HFFc6 (cell line): ENCODE data around the gene DDC. TPM values are rescaled to one million over a fixed set of nuclear protein-coding genes. Genes with fewer than 3 reads are reported as not detected.

ENCODE experiments used
- DNase-seq: peaks from one replicate; pipeline ENCODE4 v3.0.0-alpha.2; 2018
- H3K27ac Mint-ChIP-seq: 2 replicates; pipeline ENCODE4 v1.8.0; 2020; ENCODE audit warnings: mild to moderate bottlenecking, mixed read lengths
- H3K27me3 Mint-ChIP-seq: 2 replicates; pipeline ENCODE4 v1.8.0; 2021; ENCODE audit warnings: mild to moderate bottlenecking, moderate library complexity, mixed read lengths; ENCODE audit not compliant: insufficient read depth
- H3K36me3 Mint-ChIP-seq: 2 replicates; pipeline ENCODE4 v1.8.0; 2021; ENCODE audit warnings: low read depth, mixed read lengths
- H3K4me1 Mint-ChIP-seq: 2 replicates; pipeline ENCODE4 v1.8.0; 2020; ENCODE audit warnings: low read depth, mixed read lengths
- H3K4me3 Mint-ChIP-seq: 2 replicates; pipeline ENCODE4 v1.8.0; 2020; ENCODE audit warnings: mild to moderate bottlenecking, moderate library complexity, mixed read lengths
- H3K9me3 Mint-ChIP-seq: 2 replicates; pipeline ENCODE4 v1.8.0; 2020; ENCODE audit warnings: mild to moderate bottlenecking, mixed read lengths
- CTCF ChIP-seq: fragments of 200-600 bp; sonication (generic); IDR thresholded peaks from 2 replicates; pipeline ENCODE4 v1.5.0; 2021; ENCODE audit warnings: antibody characterized with exemption, mild to moderate bottlenecking
- total RNA-seq, 6 experiments: library from RNA; stranded (reverse); fragmentation: NEBNext Ultra II Directional; extraction: Animal tissue kit (Norgen Biotek cat#: 25700); gene quantifications; 2 replicates in 1 of 6; 3 replicates in 5 of 6; pipeline ENCODE4 v1.2.3, GENCODE V29; 2021

DDC gene
- total RNA-seq, 6 experiments from 2014 or later = not detected

GRCh38 chr7:50409856-50410745, 155.1 kb downstream of the DDC start:
- DNase-seq = no peak
- Mint-ChIP-seq H3K36me3 (no peaks in the 10 kb centered on the region), H3K9me3 (no peaks in the 10 kb centered on the region), H3K4me1 (no peaks in the 10 kb centered on the region), H3K27ac (no peak overlapping the region), H3K4me3 (no peak overlapping the region), H3K27me3 (peaks cover 17% of the 10 kb centered on the region)
- TF ChIP-seq CTCF = no peak

Other genes starting within 250 kb of the DDC start
- gene FIGNL1, start 115.1 kb downstream of the DDC start, total RNA-seq = 10 to 100 TPM in 5 of 6 experiments, 1 to 10 TPM in 1; 7.7 to 15.1 (median 12.4) TPM
- gene GRB10, start 217.5 kb upstream of the DDC start, total RNA-seq = 10 to 100 TPM; 13.6 to 17.8 (median 14.8) TPM